ENCODE results near the gene CROCC2. TPM values are rescaled to one million over a fixed set of nuclear protein-coding genes. Genes with fewer than 3 reads are reported as not detected.

Gene CROCC2
- total RNA-seq, 4 donors from 2014 or later, result not detected

DNA sequence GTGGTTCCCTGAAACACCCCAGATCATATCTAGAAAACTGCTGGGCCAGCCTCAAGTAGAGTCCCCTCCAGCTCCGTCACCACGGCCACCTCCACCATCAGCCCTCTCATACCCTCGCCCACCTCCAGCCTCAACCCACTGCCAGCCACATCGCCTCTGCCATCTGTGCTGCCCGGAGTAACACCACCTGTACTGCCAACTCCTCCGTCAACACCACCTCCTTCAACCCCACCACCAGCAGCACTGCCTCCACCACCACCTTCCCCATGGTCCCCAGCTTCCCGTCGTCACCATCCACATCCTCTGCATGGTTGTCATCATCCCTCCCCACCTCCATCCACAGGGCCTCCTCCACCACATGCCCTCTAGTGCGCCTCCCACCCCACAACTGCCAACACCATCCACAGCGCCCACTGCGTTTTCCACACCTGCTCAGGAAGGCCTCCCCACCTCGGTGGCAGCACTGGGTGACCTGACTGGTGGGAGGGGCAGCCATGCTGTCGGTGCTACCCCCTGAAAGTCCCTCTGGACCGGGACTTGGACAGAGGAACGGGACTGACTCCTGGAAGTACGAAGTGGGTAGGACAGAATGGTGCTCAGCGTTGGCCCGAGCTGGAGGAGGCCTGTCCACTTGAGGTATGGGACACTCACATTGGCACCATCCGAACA is 93.9 kb downstream of the CROCC2 start:
- peaks cover 13 to 18% of the 10 kb centered on the region in 2 donors for H3K9me3 ChIP-seq
- WGBS, 2 donors (ENCODE audit: low coverage in 1 of 2), result 81 to 100% methylated on average over 1 to 19 of the region's 19 CpGs
- DNase-seq, result peak; percentile 8
- H3K36me3 ChIP-seq, result no peaks in the 10 kb centered on the region
- in situ Hi-C loops (cut with MboI; ENCODE audit: low pct_ligation_motif_present in 1 of 4, low pct_unique_long_range_greater_than_20kb in 1 of 4, low sequenced_read_pairs in 3 of 4) (no loop called here), intact Hi-C loops (cut with DNase I; ENCODE audit: low total_unique reads) (no loop called here)
- H3K4me3 ChIP-seq, result peak overlapping the region in 1 of 4 donors; percentile 58
- H3K27me3 ChIP-seq, result peaks cover 7% of the 10 kb centered on the region
- H3K27ac ChIP-seq, result no peak overlapping the region
- TF ChIP-seq EP300 (IDR thresholded peaks at IDR 0.05; ENCODE audit: low read depth) (no peak), POLR2A (IDR thresholded peaks at IDR 0.05) (no peak), POLR2AphosphoS5 (IDR thresholded peaks at IDR 0.05) (no peak)
- TF ChIP-seq, protein P1, sequence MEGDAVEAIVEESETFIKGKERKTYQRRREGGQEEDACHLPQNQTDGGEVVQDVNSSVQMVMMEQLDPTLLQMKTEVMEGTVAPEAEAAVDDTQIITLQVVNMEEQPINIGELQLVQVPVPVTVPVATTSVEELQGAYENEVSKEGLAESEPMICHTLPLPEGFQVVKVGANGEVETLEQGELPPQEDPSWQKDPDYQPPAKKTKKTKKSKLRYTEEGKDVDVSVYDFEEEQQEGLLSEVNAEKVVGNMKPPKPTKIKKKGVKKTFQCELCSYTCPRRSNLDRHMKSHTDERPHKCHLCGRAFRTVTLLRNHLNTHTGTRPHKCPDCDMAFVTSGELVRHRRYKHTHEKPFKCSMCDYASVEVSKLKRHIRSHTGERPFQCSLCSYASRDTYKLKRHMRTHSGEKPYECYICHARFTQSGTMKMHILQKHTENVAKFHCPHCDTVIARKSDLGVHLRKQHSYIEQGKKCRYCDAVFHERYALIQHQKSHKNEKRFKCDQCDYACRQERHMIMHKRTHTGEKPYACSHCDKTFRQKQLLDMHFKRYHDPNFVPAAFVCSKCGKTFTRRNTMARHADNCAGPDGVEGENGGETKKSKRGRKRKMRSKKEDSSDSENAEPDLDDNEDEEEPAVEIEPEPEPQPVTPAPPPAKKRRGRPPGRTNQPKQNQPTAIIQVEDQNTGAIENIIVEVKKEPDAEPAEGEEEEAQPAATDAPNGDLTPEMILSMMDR (IDR thresholded peaks at IDR 0.05), result no peak
- peaks cover 0 to 19% (median 7%) of the 10 kb centered on the region in 4 donors for H3K4me1 ChIP-seq

DNA sequence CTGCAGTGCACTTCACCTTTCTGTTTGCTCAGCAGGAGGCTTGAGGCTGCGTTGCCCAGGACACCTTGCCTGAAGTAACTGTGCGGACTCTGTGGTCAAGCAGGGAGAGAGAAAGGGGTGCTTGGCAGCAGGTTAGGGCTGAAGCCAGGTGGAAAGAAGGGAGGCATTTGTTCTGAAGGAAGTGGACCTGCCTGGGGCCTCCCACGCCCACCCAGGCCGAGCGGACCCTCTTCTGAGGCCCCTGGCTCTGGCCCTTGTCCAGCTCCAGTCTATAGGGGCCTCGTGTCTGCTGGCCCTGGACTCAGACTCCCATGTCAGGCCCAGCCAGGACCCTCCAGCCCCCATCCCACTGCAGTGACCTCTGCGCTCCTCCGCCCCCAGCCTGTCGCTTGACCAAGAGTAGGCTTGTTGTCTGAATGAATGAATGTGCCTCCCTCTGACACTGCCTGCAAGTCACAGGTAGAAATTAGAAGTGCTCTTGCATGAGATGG is 94.7 kb downstream of the CROCC2 start:
- Histone ChIP-seq H3K27me3 (peaks cover 7% of the 10 kb centered on the region), H3K4me1 (peaks cover 0 to 19% (median 7%) of the 10 kb centered on the region in 4 donors), H3K9me3 (peaks cover 17 to 19% of the 10 kb centered on the region in 2 donors), H3K36me3 (no peaks in the 10 kb centered on the region), H3K4me3 (no peak overlapping the region), H3K27ac (no peak overlapping the region)
- WGBS, 2 donors (ENCODE audit: low coverage in 1 of 2), result 93% methylated on average over 9 of the region's 9 CpGs; no CpG with 5 or more reads in 1 of the 2 donors
- intact Hi-C loops (cut with DNase I; ENCODE audit: low total_unique reads) (no loop called here), in situ Hi-C loops (cut with MboI; ENCODE audit: low pct_ligation_motif_present in 1 of 4, low pct_unique_long_range_greater_than_20kb in 1 of 4, low sequenced_read_pairs in 3 of 4) (no loop called here)
- DNase-seq, result no peak
- TF ChIP-seq EP300 (IDR thresholded peaks at IDR 0.05; ENCODE audit: low read depth) (no peak), POLR2AphosphoS5 (IDR thresholded peaks at IDR 0.05) (no peak), POLR2A (IDR thresholded peaks at IDR 0.05) (no peak)
- TF ChIP-seq, protein P1 (IDR thresholded peaks at IDR 0.05), result no peak

DNA sequence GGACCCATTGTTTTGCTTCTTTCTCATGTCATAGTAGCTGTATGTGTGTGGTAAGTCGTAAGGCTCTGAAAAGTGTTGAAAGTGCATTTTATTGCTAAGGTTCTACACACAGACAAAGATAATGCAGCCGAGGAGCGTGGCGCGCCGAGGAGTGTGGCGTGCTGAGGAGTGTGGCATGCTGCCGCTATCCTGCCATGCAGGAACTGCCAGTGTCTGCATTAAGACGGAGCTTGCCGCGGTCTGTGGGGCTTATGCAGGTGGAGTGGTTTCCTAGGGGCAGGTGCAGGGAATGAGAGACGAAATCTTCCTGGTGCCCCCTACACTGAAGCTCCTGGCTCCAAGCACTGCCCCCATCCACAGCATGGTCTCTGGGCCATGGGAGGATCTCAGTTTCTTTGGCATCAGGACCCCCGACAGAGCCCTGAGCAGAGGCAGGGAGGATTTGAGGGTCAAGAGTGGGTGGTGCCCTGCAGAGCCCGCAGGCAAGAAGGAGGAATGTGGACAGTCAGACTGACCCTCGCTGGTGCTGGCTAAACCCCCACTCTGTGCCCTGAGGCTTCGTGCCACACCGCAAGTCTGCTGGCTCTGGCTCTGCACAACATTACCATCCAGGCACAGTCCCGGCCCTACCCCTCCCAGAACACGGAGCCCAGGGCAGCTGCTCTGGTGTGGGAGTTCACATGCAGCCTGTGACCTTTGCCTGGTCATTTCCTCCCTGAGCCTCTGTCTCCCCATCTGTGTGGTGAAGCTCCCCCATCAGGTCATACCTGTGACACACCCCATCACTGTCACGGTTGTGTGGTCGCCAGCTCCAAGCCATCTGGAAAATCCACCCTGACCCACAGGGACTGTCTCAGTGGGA is 95.5 kb downstream of the CROCC2 start:
- intact Hi-C loops (cut with DNase I; ENCODE audit: low total_unique reads), result no loop called here

More for the DNA sequence above, 95.5 kb downstream of the CROCC2 start:
- in situ Hi-C loops (cut with MboI; ENCODE audit: low pct_ligation_motif_present in 1 of 4, low pct_unique_long_range_greater_than_20kb in 1 of 4, low sequenced_read_pairs in 3 of 4), result no loop called here
- Histone ChIP-seq H3K36me3 (no peaks in the 10 kb centered on the region), H3K27ac (no peak overlapping the region), H3K4me1 (peaks cover 0 to 14% (median 7%) of the 10 kb centered on the region in 4 donors), H3K9me3 (peaks cover 17 to 19% of the 10 kb centered on the region in 2 donors), H3K27me3 (peaks cover 7% of the 10 kb centered on the region), H3K4me3 (no peak overlapping the region)
- TF ChIP-seq EP300 (IDR thresholded peaks at IDR 0.05; ENCODE audit: low read depth) (no peak), POLR2A (IDR thresholded peaks at IDR 0.05) (no peak), POLR2AphosphoS5 (IDR thresholded peaks at IDR 0.05) (no peak)
- TF ChIP-seq, protein P1 (IDR thresholded peaks at IDR 0.05), result no peak
- WGBS, 2 donors (ENCODE audit: low coverage in 1 of 2), result 90 to 92% methylated on average over 7 to 21 of the region's 21 CpGs
- DNase-seq, result no peak
